Fibroblast of lung (primary cell): ENCODE data around the gene COL24A1.

Experiments
- CTCF ChIP-seq, 2 donors: IDR thresholded peaks in 1 of 2; conservative IDR thresholded peaks in 1 of 2; 1 replicate in 1 of 2; 2 replicates in 1 of 2; pipeline ENCODE4 v1.5.1; 2011 to 2012; ENCODE audit warnings: low read length in 2 of 2, control low read depth in 1 of 2, inconsistent platforms in 1 of 2, low read depth in 1 of 2, mild to moderate bottlenecking in 1 of 2
- EZH2 ChIP-seq: IDR thresholded peaks from 2 replicates; pipeline ENCODE4 v1.5.1; 2012; ENCODE audit warnings: low read length, control low read depth, mild to moderate bottlenecking; ENCODE audit errors: missing control alignments

- TF ChIP-seq CTCF (conservative IDR thresholded peaks at IDR 0.05 in 1 of 2, IDR thresholded peaks at IDR 0.05 in 1 of 2; ENCODE audit: low read depth in 1 of 2, low read length in 2 of 2) (peak in 1 of 2 donors; percentile 9), EZH2 (no peak)
Measured at GRCh38 chr1:85746777-85747176, 409.8 kb downstream of the COL24A1 start.
